HepG2 (cell line): Measurements from ENCODE around the gene RASSF4. TPM values are rescaled to one million over a fixed set of nuclear protein-coding genes. Genes with fewer than 3 reads are reported as not detected.

ENCODE experiments used
- NFAT5 ChIP-seq: sonication (generic); formaldehyde crosslinking; IDR thresholded peaks from 2 replicates; pipeline ENCODE4 v1.4.0; 2020; ENCODE audit warnings: missing genetic modification reagents
- SNAI1 ChIP-seq: sonication (generic); formaldehyde crosslinking; IDR thresholded peaks from 2 replicates; pipeline ENCODE4 v1.5.0; 2020; ENCODE audit warnings: mild to moderate bottlenecking, missing genetic modification reagents, borderline replicate concordance
- ZHX2 ChIP-seq, 2 experiments: sonication (generic) in 1 of 2; formaldehyde crosslinking in 1 of 2; IDR thresholded peaks; 2 replicates each; pipeline versions ENCODE4 v1.6.1 to v1.9.0; 2014 to 2022; ENCODE audit warnings: antibody characterized with exemption in 1 of 2, borderline replicate concordance in 1 of 2, inconsistent platforms in 1 of 2, low read depth in 1 of 2, missing genetic modification reagents in 1 of 2
- ZNF687 ChIP-seq: sonication (generic); formaldehyde crosslinking; IDR thresholded peaks from 2 replicates; pipeline ENCODE4 v1.5.1; 2020; ENCODE audit warnings: mild to moderate bottlenecking, missing genetic modification reagents, moderate library complexity
- ZNF839 ChIP-seq: sonication (generic); formaldehyde crosslinking; IDR thresholded peaks from 2 replicates; pipeline ENCODE4 v1.4.0; 2020; ENCODE audit warnings: missing genetic modification reagents, mild to moderate bottlenecking, borderline replicate concordance
- ZNF883 ChIP-seq: sonication (generic); formaldehyde crosslinking; IDR thresholded peaks from 2 replicates; pipeline ENCODE4 v1.5.1; 2020; ENCODE audit warnings: mild to moderate bottlenecking, missing genetic modification reagents; ENCODE audit errors: not compliant biosample characterization
- polyA plus RNA-seq, 8 experiments: library from polyadenylated mRNA; depleted of rRNA in 3 of 8; stranded (reverse) in 7 of 8; unstranded in 1 of 8; fragments of >200 nt; fragmentation: Illumina TruSeq in 4 of 8; extraction: Trizol in 4 of 8; gene quantifications; 2 replicates each; pipeline versions ENCODE4 v1.2.1 to v1.2.3, GENCODE V29; 2011 to 2016; ENCODE audit warnings: low read depth in 4 of 8, missing spikeins in 1 of 8, mixed read lengths in 1 of 8; ENCODE audit not compliant: insufficient read depth in 1 of 8
- total RNA-seq, 5 experiments: library from RNA; depleted of rRNA; stranded (reverse); fragments of >200 nt; fragmentation: Illumina TruSeq; extraction: Trizol; gene quantifications; 2 replicates each; pipeline ENCODE4 v1.2.3, GENCODE V29; 2016; ENCODE audit warnings: low read depth in 1 of 5
- TF ChIP-seq, protein P1 (sequence below): sonication (generic); formaldehyde crosslinking; IDR thresholded peaks from 2 replicates; pipeline ENCODE4 v1.4.0; 2020; ENCODE audit warnings: missing genetic modification reagents, mild to moderate bottlenecking, borderline replicate concordance

RASSF4 gene
- total and polyA plus RNA-seq, 2 of the 13 experiments (the other 11 are each of a cell fraction or from before 2014, with no cell fraction given), result 34.0 to 51.7 TPM

DNA sequence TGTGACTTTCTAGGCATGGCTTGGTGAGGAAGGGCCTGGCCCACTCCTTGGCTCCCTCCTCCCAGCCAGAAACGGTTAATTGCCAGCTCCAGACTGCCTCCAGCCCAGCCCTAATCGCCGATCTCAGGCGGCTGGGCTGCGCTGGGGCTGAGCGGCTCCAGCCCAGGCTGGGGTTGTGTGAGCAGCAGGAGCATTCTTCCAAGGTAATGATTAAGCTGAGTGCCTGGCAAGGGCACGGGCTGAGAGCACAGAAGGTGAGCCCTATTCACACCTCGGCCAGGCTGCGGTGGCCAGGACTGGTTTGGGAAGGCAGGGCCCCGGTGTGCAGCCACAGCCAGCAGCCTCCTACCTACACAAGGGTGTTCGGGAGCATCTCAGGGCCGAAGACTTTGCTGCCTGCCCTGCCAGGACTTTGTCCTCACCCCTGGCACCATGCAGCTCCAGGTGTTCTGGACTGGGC lies 48.5 kb upstream of the RASSF4 start, which contains the start of gene TMEM72 (continued):
- TF ChIP-seq ZNF687 (CRISPR knock-in tag) (peak; percentile 64; the same call in 1 of the 2 replicates), NFAT5 (peak; percentile 56; the same call in 1 of the 2 replicates), ZNF883 (CRISPR knock-in tag) (peak; percentile 68), ZNF839 (no peak), SNAI1 (CRISPR knock-in tag) (no peak), ZHX2 (IDR thresholded peaks at IDR 0.05; ENCODE audit: low read depth) (no peak), ZHX2 (CRISPR knock-in tag; IDR thresholded peaks at IDR 0.05; ENCODE audit: borderline replicate concordance) (no peak)
- TF ChIP-seq, protein P1, sequence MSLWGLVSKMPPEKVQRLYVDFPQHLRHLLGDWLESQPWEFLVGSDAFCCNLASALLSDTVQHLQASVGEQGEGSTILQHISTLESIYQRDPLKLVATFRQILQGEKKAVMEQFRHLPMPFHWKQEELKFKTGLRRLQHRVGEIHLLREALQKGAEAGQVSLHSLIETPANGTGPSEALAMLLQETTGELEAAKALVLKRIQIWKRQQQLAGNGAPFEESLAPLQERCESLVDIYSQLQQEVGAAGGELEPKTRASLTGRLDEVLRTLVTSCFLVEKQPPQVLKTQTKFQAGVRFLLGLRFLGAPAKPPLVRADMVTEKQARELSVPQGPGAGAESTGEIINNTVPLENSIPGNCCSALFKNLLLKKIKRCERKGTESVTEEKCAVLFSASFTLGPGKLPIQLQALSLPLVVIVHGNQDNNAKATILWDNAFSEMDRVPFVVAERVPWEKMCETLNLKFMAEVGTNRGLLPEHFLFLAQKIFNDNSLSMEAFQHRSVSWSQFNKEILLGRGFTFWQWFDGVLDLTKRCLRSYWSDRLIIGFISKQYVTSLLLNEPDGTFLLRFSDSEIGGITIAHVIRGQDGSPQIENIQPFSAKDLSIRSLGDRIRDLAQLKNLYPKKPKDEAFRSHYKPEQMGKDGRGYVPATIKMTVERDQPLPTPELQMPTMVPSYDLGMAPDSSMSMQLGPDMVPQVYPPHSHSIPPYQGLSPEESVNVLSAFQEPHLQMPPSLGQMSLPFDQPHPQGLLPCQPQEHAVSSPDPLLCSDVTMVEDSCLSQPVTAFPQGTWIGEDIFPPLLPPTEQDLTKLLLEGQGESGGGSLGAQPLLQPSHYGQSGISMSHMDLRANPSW (CRISPR knock-in tag), result no peak
